GM20431 (cell line): ENCODE measurements around the gene NDUFA8.

Experiments
- in situ Hi-C: fragments of 300-500 bp; cut with MseI, MboI; formaldehyde crosslinking; loops from one replicate; pipeline ENCODE4 v1.15.0; 2020; ENCODE audit warnings: low sequenced_read_pairs; ENCODE audit not compliant: unreplicated experiment

The NDUFA8 gene

GRCh38 chr9:122141671-122142070 is 17.9 kb downstream of the NDUFA8 start:
- in situ Hi-C loops: loop anchor here (25.0 kb wide), 1 partner anchor 671 kb away; the partner anchor contains the start of gene OR1K1

DNA sequence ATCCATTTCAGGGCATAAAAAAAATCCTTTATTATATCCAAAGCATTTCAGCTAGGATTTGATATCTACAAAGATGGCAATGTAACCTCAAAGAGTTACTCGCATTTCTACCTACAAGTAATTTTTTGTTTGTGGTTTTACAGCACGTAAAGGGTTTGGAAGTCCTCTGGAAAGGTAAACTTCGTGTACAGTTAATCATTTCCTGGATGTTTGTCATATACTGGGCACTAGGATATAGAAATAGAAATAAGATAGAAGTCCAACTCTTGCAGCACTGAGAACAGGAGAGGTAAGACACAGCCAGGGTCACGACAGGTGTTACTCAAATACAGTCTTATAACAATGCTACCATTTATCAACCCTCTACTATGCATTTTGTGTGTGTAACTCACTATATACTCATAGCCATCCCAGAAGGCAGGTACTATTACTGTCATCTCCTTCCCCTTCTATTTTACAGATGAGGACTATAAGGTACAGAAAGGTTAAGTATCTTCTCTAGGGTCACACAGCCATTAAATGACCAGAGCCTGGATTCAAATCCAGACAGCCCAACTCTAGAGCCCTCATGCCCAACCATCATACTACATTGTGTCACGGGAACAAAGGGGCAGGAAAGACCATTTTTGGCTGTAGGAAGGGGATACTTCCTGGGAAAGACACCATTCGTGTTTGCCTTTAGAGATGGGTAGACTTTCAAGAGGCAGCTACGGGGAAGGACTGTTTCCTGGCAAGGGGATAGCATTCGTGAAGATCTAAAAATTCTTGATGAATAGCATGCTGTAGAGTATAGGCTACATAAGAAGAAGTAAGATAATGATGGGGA is 19.0 kb downstream of the NDUFA8 start:
- in situ Hi-C loops: loop anchor here (25.0 kb wide), 1 partner anchor 672 kb away; the partner anchor contains the start of gene OR1K1

DNA sequence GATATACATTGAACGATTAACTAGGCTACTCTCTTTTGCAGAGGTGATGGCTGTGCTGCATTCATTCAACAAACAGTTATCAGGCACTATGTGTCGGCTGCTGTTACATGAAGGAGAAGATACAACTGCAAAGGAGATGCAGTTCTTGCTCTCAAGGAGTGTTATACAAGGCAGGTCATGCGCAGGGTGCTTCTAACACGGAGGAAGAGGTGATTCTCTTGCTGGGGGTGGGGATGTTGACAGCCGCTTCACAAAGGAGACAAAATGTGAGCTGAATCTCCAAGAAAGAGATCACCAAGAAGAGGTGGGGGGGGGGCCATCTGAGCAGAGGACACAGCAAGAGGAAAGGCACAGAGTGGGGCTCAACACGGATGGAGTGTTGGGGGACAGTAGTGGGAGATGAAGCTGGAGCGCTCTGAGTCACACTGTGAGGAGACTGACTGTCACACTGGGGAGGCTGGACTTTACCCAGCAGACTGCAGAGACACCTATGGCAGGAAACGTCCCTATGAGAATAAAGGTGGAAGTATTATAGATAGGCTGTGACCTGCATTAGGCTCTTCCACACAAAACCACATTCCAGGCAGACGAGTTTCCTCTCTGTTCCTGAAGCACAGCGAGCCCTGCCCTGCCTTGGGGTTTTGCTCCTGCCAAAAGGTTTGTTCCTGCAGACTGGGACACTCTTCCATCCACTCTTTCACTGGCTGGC is 20.9 kb downstream of the NDUFA8 start:
- in situ Hi-C loops: loop anchor here (25.0 kb wide), 1 partner anchor 674 kb away; the partner anchor contains the start of gene OR1K1

GRCh38 chr9:122135529-122135859 is 24.1 kb downstream of the NDUFA8 start:
- in situ Hi-C loops: loop anchor here (25.0 kb wide), 1 partner anchor 677 kb away; the partner anchor contains the start of gene OR1K1

DNA sequence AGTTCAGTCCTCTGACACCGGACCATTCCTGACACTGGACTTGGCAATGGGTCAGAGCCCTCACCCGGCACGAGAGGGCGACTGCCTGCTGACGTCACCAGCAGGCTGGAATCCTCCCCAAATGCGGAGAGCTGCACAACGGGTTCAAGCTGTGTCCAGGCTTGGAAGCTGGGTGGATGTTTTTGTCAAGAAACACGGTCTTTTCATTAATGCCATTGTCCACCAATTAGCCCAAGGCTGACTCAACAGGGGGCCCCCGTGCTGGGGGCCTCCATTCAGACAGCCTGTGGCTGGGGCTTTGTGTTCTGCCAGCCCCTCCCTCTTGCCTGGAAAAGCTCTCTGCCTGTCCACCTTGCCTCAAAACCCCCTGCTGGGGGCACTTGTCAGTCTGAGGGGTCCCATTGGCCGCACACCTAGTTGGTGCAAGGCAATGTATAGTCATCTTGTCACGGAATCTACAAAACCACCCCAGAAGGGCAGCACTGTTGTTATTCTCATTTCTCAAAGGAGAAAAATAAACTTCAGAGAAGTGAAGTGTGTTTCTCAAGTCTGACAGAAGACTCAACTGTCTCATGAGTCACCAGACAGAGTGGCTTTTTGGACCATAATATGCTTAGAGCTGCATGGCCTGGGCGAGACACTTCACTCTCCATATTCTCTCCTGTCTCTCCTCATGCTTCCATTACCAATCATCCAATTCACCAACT is 24.6 kb downstream of the NDUFA8 start:
- in situ Hi-C loops: loop anchor here (25.0 kb wide), 1 partner anchor 677 kb away; the partner anchor contains the start of gene OR1K1

DNA sequence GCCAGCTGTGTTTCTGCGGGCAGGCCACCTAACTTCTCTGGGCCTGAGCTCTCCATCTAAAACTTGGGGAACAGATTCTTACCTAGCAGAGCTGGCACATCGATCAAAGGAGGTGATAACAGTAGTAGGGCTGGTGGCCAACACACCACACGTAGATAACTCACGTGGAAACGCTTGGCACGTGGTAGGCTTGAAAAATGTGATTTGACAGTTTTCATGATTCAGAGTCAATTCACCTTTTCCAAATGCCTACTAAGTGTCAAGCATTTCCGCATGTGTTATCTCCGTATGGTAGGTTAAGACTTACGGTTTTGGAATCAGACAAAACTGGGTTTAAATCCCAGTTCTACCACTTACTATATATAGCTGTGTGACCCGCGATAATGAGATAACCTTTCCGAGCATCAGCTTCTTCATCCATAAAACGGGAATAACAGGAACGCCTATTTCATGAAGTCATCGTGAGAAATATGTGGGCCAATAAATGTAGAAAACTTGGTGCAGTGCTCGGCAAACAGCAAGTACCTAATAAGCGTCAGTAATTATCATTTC is 25.5 kb downstream of the NDUFA8 start:
- in situ Hi-C loops: loop anchor here (25.0 kb wide), 1 partner anchor 678 kb away; the partner anchor contains the start of gene OR1K1

DNA sequence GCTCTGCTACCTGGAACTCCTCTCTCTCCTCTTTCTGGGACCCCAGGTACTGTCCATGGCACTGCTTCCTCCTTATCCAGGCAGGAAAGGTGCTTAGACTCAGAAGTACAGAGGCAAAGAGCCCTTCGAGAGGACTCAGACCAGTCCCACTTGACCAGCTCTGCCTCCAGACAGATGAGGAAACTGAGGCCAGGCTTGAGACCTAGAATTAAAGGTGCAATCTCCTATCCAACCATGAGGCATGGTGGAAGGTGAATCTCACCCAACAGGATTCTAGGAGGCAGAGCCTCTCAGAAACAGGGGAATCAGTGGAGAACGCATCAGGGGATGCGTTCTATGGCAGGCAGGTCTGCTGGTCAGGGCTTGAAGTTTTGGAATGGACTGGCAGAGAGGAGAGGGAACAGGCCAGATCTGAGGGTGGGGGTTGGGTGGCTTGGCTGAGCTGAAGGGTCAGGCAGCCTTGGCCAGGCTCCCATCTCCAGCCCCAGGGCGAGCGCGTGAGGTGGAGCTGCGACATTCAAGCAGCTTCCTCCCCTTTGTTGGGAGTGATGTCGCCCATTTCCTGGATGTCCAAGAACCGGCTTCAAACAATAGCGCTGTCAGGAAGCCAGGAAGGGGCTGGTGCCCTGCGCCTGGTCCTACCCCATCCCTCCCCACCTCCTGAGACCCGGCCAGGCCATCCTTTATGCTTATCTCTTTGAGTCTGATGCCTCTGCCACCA is 26.2 kb downstream of the NDUFA8 start:
- in situ Hi-C loops: loop anchor here (25.0 kb wide), 1 partner anchor 679 kb away; the partner anchor contains the start of gene OR1K1

GRCh38 chr9:122132539-122132938 is 27.0 kb downstream of the NDUFA8 start:
- in situ Hi-C loops: loop anchor here (25.0 kb wide), 1 partner anchor 680 kb away; the partner anchor contains the start of gene OR1K1

DNA sequence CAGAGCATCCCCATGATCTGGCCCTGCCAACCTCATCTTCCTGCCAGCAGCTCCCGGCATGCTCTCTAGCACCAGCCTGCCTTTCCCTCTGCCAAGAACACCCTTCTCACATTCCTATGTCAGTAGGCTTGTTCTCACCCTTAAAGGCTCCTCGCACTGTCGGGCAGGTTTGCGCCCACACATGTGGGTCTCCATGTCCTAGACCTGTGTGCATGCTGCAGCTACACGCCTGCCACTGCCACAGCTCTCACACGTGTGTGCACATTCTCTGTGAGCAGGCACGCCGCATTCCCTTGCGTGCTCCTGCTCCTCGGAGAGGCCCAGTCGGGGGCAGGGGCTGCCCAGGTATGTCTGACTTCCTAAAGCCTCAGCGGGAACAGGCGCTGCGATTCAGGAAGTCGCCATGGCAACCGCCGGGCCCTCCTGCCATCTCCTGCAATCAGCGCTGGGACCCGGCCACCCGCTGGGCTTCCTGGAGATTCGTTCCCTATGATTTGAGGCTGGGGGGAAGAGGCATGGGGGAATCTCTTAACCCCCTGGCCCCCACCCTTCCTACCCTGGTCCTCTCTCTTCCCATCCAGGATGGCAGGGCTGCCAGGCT is 28.1 kb downstream of the NDUFA8 start:
- in situ Hi-C loops: loop anchor here (25.0 kb wide), 1 partner anchor 681 kb away; the partner anchor contains the start of gene OR1K1

DNA sequence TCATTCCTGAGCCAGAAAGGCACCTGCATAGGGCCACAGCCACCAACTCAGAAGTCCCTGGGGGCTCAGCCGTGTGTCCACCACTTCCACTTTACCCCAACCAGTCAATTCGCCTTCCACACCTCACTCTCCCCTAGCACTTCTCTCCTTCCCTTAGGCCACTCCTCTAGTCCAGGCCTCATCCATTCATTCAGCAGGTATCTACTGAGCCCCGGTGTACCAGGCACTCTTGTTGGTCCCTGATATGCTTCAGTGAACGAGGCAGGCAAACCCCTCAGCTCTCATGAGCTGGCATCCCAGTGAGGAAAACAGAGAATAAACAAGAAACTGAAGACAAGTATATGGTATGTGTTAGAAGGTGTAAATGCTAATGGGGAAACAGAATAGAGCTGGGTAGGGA is 28.7 kb downstream of the NDUFA8 start:
- in situ Hi-C loops: loop anchor here (25.0 kb wide), 1 partner anchor 681 kb away; the partner anchor contains the start of gene OR1K1

DNA sequence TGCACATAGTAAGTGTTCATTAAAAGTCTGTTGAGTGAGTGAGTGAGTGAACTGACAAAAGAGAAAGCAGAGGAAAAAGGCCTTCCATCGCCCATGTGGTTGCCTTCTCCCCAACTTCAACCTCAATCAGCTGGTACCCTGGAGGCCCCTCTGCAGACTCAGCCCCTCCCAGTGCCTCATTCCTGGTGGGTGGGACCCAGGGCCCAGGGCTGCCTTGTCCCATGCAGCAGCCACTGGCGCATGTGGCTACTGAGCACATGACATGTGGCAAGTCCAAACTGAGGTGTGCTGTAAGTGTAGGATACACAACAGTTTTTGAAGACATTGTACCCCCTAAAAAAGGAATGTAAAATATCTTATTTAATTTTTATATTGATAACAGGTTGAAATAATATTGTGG is 29.6 kb downstream of the NDUFA8 start:
- in situ Hi-C loops: loop anchor here (10.0 to 25.0 kb wide), 2 partner anchors 225 to 682 kb away; partner anchors contain the start of gene OR1K1

GRCh38 chr9:122128969-122129343 is 30.6 kb downstream of the NDUFA8 start:
- in situ Hi-C loops: loop anchor here (10.0 to 25.0 kb wide), 2 partner anchors 226 to 683 kb away; partner anchors contain the start of gene OR1K1

GRCh38 chr9:122128007-122128968 is 31.3 kb downstream of the NDUFA8 start:
- in situ Hi-C loops: loop anchor here (10.0 to 25.0 kb wide), 2 partner anchors 227 to 684 kb away; partner anchors contain the start of gene OR1K1

- in situ Hi-C loops: loop anchor here (10.0 to 25.0 kb wide), 2 partner anchors 227 to 685 kb away; partner anchors contain the start of gene OR1K1
These were observed 32.2 kb downstream of the NDUFA8 start for GRCh38 chr9:122127396-122127798.

GRCh38 chr9:122126331-122127261 is 33.0 kb downstream of the NDUFA8 start:
- in situ Hi-C loops: loop anchor here (10.0 to 25.0 kb wide), 2 partner anchors 228 to 686 kb away; partner anchors contain the start of gene OR1K1
